PC-3 (cell line): ENCODE results near the gene SIL1.

Source experiments
- EZH2 ChIP-seq: fragments of 300-600 bp; sonication (generic); IDR thresholded peaks from one replicate; pipeline ENCODE4 v1.6.1; 2017; ENCODE audit warnings: antibody characterized with exemption, mild to moderate bottlenecking, low read length; ENCODE audit not compliant: unreplicated experiment
- TF ChIP-seq, protein P1 (sequence below): fragments of 300-600 bp; sonication (generic); conservative IDR thresholded peaks from 2 replicates; pipeline ENCODE4 v1.5.1; 2017; ENCODE audit warnings: antibody characterized with exemption, low read depth, mild to moderate bottlenecking, low read length

GRCh38 chr5:139181322-139181730 is 16.8 kb downstream of the SIL1 start:
- TF ChIP-seq EZH2 = no peak
- TF ChIP-seq, protein P1, sequence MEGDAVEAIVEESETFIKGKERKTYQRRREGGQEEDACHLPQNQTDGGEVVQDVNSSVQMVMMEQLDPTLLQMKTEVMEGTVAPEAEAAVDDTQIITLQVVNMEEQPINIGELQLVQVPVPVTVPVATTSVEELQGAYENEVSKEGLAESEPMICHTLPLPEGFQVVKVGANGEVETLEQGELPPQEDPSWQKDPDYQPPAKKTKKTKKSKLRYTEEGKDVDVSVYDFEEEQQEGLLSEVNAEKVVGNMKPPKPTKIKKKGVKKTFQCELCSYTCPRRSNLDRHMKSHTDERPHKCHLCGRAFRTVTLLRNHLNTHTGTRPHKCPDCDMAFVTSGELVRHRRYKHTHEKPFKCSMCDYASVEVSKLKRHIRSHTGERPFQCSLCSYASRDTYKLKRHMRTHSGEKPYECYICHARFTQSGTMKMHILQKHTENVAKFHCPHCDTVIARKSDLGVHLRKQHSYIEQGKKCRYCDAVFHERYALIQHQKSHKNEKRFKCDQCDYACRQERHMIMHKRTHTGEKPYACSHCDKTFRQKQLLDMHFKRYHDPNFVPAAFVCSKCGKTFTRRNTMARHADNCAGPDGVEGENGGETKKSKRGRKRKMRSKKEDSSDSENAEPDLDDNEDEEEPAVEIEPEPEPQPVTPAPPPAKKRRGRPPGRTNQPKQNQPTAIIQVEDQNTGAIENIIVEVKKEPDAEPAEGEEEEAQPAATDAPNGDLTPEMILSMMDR = no peak
